Measurements from ENCODE around the gene GAS7. TPM values are rescaled to one million over a fixed set of nuclear protein-coding genes. Genes with fewer than 3 reads are reported as not detected.

The GAS7 gene
- total and polyA plus RNA-seq, 2 experiments from 2014 or later, result 1.9 to 10.7 TPM

DNA sequence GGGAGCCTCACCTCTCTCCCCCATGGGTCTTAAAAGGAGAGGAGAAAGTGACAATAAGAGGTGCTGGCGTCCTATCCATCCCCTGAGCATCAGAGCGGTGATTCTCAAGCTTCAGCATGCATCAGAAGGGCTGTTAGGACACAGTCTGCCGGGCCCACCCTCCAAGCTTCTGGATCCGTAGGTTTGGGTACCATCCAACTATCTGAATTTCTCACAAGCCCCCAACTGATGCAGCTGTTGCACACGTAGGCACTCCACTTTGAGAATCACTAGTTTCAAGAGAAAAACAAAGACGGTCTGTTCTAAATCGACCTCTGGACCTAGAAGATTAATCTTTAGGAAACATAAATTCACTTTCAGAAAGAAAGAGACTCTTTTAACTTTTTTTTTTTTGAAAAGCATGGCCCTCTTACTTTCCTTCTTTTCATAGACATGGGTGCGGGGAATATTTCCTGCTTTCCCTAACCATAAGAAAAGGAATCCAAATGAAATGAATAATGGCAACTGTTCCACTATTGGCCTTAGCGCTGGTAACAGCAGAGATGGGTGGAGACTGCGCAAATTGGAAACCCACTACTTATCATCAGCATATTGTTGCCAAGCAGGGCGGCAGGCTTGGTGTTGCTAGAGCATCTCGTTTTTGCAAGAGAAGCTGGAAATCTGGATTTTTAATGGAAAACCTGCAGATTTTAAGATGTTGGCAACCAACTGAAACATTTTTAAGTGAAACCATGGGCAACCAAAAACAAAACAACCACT lies 144.4 kb downstream of the GAS7 start (continued):
- TF ChIP-seq, protein P1, sequence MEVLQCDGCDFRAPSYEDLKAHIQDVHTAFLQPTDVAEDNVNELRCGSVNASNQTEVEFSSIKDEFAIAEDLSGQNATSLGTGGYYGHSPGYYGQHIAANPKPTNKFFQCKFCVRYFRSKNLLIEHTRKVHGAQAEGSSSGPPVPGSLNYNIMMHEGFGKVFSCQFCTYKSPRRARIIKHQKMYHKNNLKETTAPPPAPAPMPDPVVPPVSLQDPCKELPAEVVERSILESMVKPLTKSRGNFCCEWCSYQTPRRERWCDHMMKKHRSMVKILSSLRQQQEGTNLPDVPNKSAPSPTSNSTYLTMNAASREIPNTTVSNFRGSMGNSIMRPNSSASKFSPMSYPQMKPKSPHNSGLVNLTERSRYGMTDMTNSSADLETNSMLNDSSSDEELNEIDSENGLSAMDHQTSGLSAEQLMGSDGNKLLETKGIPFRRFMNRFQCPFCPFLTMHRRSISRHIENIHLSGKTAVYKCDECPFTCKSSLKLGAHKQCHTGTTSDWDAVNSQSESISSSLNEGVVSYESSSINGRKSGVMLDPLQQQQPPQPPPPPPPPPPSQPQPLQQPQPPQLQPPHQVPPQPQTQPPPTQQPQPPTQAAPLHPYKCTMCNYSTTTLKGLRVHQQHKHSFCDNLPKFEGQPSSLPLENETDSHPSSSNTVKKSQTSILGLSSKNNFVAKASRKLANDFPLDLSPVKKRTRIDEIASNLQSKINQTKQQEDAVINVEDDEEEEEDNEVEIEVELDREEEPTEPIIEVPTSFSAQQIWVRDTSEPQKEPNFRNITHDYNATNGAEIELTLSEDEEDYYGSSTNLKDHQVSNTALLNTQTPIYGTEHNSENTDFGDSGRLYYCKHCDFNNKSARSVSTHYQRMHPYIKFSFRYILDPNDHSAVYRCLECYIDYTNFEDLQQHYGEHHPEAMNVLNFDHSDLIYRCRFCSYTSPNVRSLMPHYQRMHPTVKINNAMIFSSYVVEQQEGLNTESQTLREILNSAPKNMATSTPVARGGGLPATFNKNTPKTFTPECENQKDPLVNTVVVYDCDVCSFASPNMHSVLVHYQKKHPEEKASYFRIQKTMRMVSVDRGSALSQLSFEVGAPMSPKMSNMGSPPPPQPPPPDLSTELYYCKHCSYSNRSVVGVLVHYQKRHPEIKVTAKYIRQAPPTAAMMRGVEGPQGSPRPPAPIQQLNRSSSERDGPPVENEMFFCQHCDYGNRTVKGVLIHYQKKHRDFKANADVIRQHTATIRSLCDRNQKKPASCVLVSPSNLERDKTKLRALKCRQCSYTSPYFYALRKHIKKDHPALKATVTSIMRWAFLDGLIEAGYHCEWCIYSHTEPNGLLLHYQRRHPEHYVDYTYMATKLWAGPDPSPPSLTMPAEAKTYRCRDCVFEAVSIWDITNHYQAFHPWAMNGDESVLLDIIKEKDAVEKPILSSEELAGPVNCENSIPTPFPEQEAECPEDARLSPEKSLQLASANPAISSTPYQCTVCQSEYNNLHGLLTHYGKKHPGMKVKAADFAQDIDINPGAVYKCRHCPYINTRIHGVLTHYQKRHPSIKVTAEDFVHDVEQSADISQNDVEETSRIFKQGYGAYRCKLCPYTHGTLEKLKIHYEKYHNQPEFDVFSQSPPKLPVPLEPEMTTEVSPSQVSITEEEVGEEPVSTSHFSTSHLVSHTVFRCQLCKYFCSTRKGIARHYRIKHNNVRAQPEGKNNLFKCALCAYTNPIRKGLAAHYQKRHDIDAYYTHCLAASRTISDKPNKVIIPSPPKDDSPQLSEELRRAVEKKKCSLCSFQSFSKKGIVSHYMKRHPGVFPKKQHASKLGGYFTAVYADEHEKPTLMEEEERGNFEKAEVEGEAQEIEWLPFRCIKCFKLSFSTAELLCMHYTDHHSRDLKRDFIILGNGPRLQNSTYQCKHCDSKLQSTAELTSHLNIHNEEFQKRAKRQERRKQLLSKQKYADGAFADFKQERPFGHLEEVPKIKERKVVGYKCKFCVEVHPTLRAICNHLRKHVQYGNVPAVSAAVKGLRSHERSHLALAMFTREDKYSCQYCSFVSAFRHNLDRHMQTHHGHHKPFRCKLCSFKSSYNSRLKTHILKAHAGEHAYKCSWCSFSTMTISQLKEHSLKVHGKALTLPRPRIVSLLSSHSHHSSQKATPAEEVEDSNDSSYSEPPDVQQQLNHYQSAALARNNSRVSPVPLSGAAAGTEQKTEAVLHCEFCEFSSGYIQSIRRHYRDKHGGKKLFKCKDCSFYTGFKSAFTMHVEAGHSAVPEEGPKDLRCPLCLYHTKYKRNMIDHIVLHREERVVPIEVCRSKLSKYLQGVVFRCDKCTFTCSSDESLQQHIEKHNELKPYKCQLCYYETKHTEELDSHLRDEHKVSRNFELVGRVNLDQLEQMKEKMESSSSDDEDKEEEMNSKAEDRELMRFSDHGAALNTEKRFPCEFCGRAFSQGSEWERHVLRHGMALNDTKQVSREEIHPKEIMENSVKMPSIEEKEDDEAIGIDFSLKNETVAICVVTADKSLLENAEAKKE (CRISPR knock-in tag; IDR thresholded peaks at IDR 0.05), result no peak
- no peak for TF ChIP-seq NANOG (IDR thresholded peaks at IDR 0.05; ENCODE audit: borderline replicate concordance)
- no peak for TF ChIP-seq JUNB (IDR thresholded peaks at IDR 0.05; ENCODE audit: unreplicated experiment)
- TF ChIP-seq, protein P2, sequence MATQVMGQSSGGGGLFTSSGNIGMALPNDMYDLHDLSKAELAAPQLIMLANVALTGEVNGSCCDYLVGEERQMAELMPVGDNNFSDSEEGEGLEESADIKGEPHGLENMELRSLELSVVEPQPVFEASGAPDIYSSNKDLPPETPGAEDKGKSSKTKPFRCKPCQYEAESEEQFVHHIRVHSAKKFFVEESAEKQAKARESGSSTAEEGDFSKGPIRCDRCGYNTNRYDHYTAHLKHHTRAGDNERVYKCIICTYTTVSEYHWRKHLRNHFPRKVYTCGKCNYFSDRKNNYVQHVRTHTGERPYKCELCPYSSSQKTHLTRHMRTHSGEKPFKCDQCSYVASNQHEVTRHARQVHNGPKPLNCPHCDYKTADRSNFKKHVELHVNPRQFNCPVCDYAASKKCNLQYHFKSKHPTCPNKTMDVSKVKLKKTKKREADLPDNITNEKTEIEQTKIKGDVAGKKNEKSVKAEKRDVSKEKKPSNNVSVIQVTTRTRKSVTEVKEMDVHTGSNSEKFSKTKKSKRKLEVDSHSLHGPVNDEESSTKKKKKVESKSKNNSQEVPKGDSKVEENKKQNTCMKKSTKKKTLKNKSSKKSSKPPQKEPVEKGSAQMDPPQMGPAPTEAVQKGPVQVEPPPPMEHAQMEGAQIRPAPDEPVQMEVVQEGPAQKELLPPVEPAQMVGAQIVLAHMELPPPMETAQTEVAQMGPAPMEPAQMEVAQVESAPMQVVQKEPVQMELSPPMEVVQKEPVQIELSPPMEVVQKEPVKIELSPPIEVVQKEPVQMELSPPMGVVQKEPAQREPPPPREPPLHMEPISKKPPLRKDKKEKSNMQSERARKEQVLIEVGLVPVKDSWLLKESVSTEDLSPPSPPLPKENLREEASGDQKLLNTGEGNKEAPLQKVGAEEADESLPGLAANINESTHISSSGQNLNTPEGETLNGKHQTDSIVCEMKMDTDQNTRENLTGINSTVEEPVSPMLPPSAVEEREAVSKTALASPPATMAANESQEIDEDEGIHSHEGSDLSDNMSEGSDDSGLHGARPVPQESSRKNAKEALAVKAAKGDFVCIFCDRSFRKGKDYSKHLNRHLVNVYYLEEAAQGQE (IDR thresholded peaks at IDR 0.05; ENCODE audit: unreplicated experiment), result no peak
- TF ChIP-seq ZNF331 (CRISPR knock-in tag; IDR thresholded peaks at IDR 0.05; ENCODE audit: low read depth), result no peak
- TF ChIP-seq EZH2phosphoT487 (IDR thresholded peaks at IDR 0.05; ENCODE audit: unreplicated experiment), result no peak
- TF ChIP-seq STAT1 (IDR thresholded peaks at IDR 0.05; ENCODE audit: unreplicated experiment), result no peak
